Astrocyte of the hippocampus (primary cell): ENCODE results near the gene ABCA3.

Experiments
- DNase-seq: peaks from one replicate; pipeline ENCODE4 v3.0.0; 2011; ENCODE audit warnings: low read depth, low spot score

The ABCA3 gene

GRCh38 chr16:2235695-2236336 is 104.7 kb downstream of the ABCA3 start:
- no peak for DNase-seq

GRCh38 chr16:2235234-2235651 is 105.3 kb downstream of the ABCA3 start:
- DNase-seq: no peak

- no peak for DNase-seq
These were observed 105.7 kb downstream of the ABCA3 start for GRCh38 chr16:2234813-2235170.

- no peak for DNase-seq
These were observed 106.4 kb downstream of the ABCA3 start for GRCh38 chr16:2233872-2234812.

- no peak for DNase-seq
These were observed 107.3 kb downstream of the ABCA3 start for GRCh38 chr16:2233046-2233775.

- DNase-seq: no peak
These were observed 108.2 kb downstream of the ABCA3 start for GRCh38 chr16:2232094-2232990.

GRCh38 chr16:2231016-2231931 is 109.3 kb downstream of the ABCA3 start:
- peak; percentile 68 for DNase-seq

- DNase-seq: no peak
These were observed 110.2 kb downstream of the ABCA3 start for GRCh38 chr16:2230376-2230775.

GRCh38 chr16:2229632-2230250 is 110.8 kb downstream of the ABCA3 start:
- no peak for DNase-seq

GRCh38 chr16:2229091-2229490 is 111.4 kb downstream of the ABCA3 start:
- DNase-seq: no peak

- no peak for DNase-seq
These were observed 112.2 kb downstream of the ABCA3 start for GRCh38 chr16:2228161-2228824.

GRCh38 chr16:2226918-2227317 is 113.6 kb downstream of the ABCA3 start:
- no peak for DNase-seq

- no peak for DNase-seq
These were observed 114.2 kb downstream of the ABCA3 start for GRCh38 chr16:2226245-2226793.
